ENCODE measurements around the gene APCDD1L. TPM values are rescaled to one million over a fixed set of nuclear protein-coding genes. Genes with fewer than 3 reads are reported as not detected.

Gene APCDD1L
- total RNA-seq, 4 donors from 2014 or later = 0.59 to 2.1 (median 1.1) TPM; not detected in 1

- Histone ChIP-seq H3K36me3 (no peaks in the 10 kb centered on the region), H3K27ac (no peak overlapping the region), H3K4me3 (no peak overlapping the region), H3K27me3 (no peaks in the 10 kb centered on the region), H3K9me3 (no peaks in the 10 kb centered on the region), H3K4me1 (no peaks in the 10 kb centered on the region)
- DNase-seq = no peak
- intact Hi-C loops (cut with DNase I; ENCODE audit: low total_unique reads) = no loop called here
- TF ChIP-seq CTCF (IDR thresholded peaks at IDR 0.05) (no peak), POLR2A (IDR thresholded peaks at IDR 0.05) (no peak)
Observed at GRCh38 chr20:58495623-58496428, 19.4 kb downstream of the APCDD1L start.

- no peak overlapping the region for H3K27ac ChIP-seq
- DNase-seq = no peak
- H3K27me3 ChIP-seq = no peaks in the 10 kb centered on the region
- TF ChIP-seq CTCF (IDR thresholded peaks at IDR 0.05) (no peak), POLR2A (IDR thresholded peaks at IDR 0.05) (no peak)
- no peak overlapping the region for H3K4me3 ChIP-seq
- no peaks in the 10 kb centered on the region for H3K9me3 ChIP-seq
- H3K4me1 ChIP-seq = no peaks in the 10 kb centered on the region
- intact Hi-C loops (cut with DNase I; ENCODE audit: low total_unique reads) = no loop called here
- no peaks in the 10 kb centered on the region for H3K36me3 ChIP-seq
Observed at GRCh38 chr20:58494923-58495622, 20.1 kb downstream of the APCDD1L start.

GRCh38 chr20:58492795-58493524 is 22.2 kb downstream of the APCDD1L start:
- TF ChIP-seq POLR2A (IDR thresholded peaks at IDR 0.05) (no peak), CTCF (IDR thresholded peaks at IDR 0.05) (no peak)
- no peak for DNase-seq
- intact Hi-C loops (cut with DNase I; ENCODE audit: low total_unique reads) = no loop called here

GRCh38 chr20:58492074-58492718 is 23.0 kb downstream of the APCDD1L start:
- no peaks in the 10 kb centered on the region for H3K27me3 ChIP-seq
- no peaks in the 10 kb centered on the region for H3K36me3 ChIP-seq
- DNase-seq = no peak
- H3K27ac ChIP-seq = no peak overlapping the region
- H3K4me1 ChIP-seq = no peaks in the 10 kb centered on the region
- intact Hi-C loops (cut with DNase I; ENCODE audit: low total_unique reads) = no loop called here
- no peaks in the 10 kb centered on the region for H3K9me3 ChIP-seq
- TF ChIP-seq CTCF (IDR thresholded peaks at IDR 0.05) = no peak
- no peak for TF ChIP-seq POLR2A (IDR thresholded peaks at IDR 0.05)
- H3K4me3 ChIP-seq = no peak overlapping the region

More at GRCh38 chr20:58492795-58493524, 22.2 kb downstream of the APCDD1L start:
- Histone ChIP-seq H3K27me3 (no peaks in the 10 kb centered on the region), H3K4me1 (no peaks in the 10 kb centered on the region), H3K36me3 (no peaks in the 10 kb centered on the region), H3K27ac (no peak overlapping the region), H3K9me3 (no peaks in the 10 kb centered on the region), H3K4me3 (no peak overlapping the region)

Data from uterus (tissue), 4 donors.